LoVo (cell line): ENCODE data around the gene KRTAP10-12.

Experiments used
- DNase-seq: peaks from one replicate; pipeline ENCODE4 v3.0.0-alpha.2; 2016; ENCODE audit warnings: low spot score

KRTAP10-12 gene

GRCh38 chr21:44699502-44700001, 2.6 kb downstream of the KRTAP10-12 start:
- no peak for DNase-seq

GRCh38 chr21:44700101-44701022, 3.4 kb downstream of the KRTAP10-12 start:
- no peak for DNase-seq

- no peak for DNase-seq
These were observed 4.0 kb downstream of the KRTAP10-12 start for GRCh38 chr21:44701023-44701400.

- no peak for DNase-seq
These were observed 4.6 kb downstream of the KRTAP10-12 start for GRCh38 chr21:44701541-44701940.

GRCh38 chr21:44702111-44702972, 5.4 kb downstream of the KRTAP10-12 start:
- no peak for DNase-seq

GRCh38 chr21:44702973-44703730, 6.2 kb downstream of the KRTAP10-12 start:
- no peak for DNase-seq

- DNase-seq = no peak
These were observed 7.0 kb downstream of the KRTAP10-12 start for GRCh38 chr21:44703731-44704635.

- DNase-seq = no peak
These were observed 7.6 kb downstream of the KRTAP10-12 start for GRCh38 chr21:44704636-44705001.

- no peak for DNase-seq
These were observed 9.2 kb downstream of the KRTAP10-12 start for GRCh38 chr21:44706026-44706705.

GRCh38 chr21:44706706-44707581, 10.0 kb downstream of the KRTAP10-12 start:
- no peak for DNase-seq

GRCh38 chr21:44708213-44708865, 11.4 kb downstream of the KRTAP10-12 start:
- DNase-seq = no peak

- DNase-seq = no peak
These were observed 12.0 kb downstream of the KRTAP10-12 start for GRCh38 chr21:44708866-44709425.

GRCh38 chr21:44709426-44710293, 12.7 kb downstream of the KRTAP10-12 start:
- DNase-seq = no peak

- no peak for DNase-seq
These were observed 13.3 kb downstream of the KRTAP10-12 start for GRCh38 chr21:44710294-44710665.

GRCh38 chr21:44710756-44711326, 13.9 kb downstream of the KRTAP10-12 start:
- no peak for DNase-seq

- no peak for DNase-seq
These were observed 14.6 kb downstream of the KRTAP10-12 start, which contains the start of gene TSPEAR for GRCh38 chr21:44711327-44712202. Gene TSPEAR (minus strand): TSS chr21:44711572. CDS start chr21:44711514, 58 bp downstream.
